NT2/D1 (cell line): ENCODE measurements around the gene ITGA5.

Experiments used
- DNase-seq: peaks from one replicate; pipeline ENCODE4 v3.0.0-alpha.2; 2011; ENCODE audit warnings: low read depth, low spot score
- H3K27me3 ChIP-seq: 2 replicates; pipeline ENCODE4 v1.6.0; 2011; ENCODE audit warnings: mild to moderate bottlenecking; ENCODE audit not compliant: insufficient read length, insufficient read depth
- H3K36me3 ChIP-seq: 2 replicates; pipeline ENCODE4 v1.6.1; 2011; ENCODE audit warnings: mild to moderate bottlenecking, low read length, mixed read lengths; ENCODE audit not compliant: insufficient read depth, insufficient read length
- H3K4me1 ChIP-seq: 2 replicates; pipeline ENCODE4 v1.5.1; 2011; ENCODE audit not compliant: insufficient read depth, insufficient read length
- H3K4me3 ChIP-seq: 2 replicates; pipeline ENCODE4 v1.5.1; 2011; ENCODE audit warnings: low read depth; ENCODE audit not compliant: insufficient read length
- H3K9ac ChIP-seq: 2 replicates; pipeline ENCODE4 v1.6.0; 2011; ENCODE audit warnings: low read depth; ENCODE audit not compliant: insufficient read length
- H3K9me3 ChIP-seq: 2 replicates; pipeline ENCODE4 v1.5.1; 2011; ENCODE audit warnings: mild to moderate bottlenecking, low read length; ENCODE audit not compliant: insufficient read depth
- SUZ12 ChIP-seq: IDR thresholded peaks from 2 replicates; pipeline ENCODE4 v1.6.1; 2011; ENCODE audit not compliant: insufficient read length, insufficient read depth; ENCODE audit errors: extremely low read depth
- YY1 ChIP-seq: IDR thresholded peaks from 2 replicates; pipeline ENCODE4 v1.6.1; 2011; ENCODE audit not compliant: insufficient read length, insufficient read depth
- ZNF274 ChIP-seq: IDR thresholded peaks from 2 replicates; pipeline ENCODE4 v1.6.1; 2011; ENCODE audit warnings: mild to moderate bottlenecking, low read depth, low read length

ITGA5 gene

DNA sequence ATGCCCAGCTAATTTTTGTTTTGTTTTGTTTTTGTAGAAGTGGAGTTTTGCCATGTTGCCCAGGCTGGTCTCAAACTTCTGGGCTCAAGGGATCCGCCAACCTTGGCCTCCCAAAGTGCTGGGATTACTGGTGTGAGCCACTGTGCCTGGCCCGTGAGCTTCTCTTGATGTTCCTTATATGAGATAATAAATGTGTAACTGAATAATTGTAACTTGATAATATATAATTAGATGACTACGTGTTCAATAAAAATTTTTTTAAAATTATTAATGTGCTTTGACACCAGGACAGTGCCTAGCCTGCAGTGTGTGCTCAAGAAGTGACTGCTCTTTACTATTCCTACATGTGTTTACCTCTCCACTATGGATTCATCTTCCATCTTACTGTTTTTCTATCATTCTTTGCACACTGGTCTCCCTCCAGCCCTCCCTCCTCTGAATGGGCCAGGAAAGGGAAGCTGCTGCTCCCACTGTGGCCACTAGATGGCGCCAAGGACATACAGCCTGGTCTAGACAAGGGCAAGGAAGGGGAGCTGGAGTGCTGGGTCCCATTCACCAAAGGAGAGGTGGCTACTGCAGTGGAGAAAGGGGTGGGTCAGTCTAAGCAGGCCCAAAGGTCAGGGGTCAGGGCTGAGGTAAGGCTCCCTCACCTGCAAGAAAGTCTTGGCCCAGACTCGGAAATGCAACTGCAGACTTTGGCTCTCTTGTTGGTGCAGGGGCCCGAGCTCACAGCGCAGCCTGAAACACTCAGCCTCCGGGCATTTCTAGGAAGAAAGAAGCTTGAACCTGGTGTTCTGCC, 19.9 kb downstream of the ITGA5 start:
- H3K27me3 ChIP-seq = no peaks in the 10 kb centered on the region
- DNase-seq = peak; percentile 77
- no peak for TF ChIP-seq SUZ12
- no peak for TF ChIP-seq YY1
- no peak for TF ChIP-seq ZNF274
- H3K9ac ChIP-seq = no peak overlapping the region
- no peak overlapping the region for H3K4me3 ChIP-seq
- no peaks in the 10 kb centered on the region for H3K4me1 ChIP-seq
- H3K36me3 ChIP-seq = peaks cover 96% of the 10 kb centered on the region
- H3K9me3 ChIP-seq = no peaks in the 10 kb centered on the region

DNA sequence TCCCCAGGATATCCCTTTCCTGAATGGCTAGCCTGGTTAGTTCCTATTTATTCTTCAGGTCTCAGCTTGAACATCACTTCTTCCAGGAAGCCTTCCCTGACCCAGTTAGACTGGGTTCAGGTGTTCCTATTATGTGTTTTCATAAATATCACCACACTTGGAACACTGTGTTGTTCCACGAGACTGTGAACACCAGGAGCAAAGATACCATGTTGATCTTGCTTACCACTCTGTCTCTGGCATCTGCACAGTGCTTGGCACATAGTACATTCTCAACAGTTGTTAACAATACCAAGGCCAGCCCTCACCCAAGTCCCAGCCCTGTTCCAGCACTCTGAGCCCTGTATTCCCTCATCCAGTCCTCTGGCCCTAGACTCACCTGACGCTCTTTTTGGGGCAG, 20.8 kb downstream of the ITGA5 start:
- Histone ChIP-seq H3K9me3 (no peaks in the 10 kb centered on the region), H3K27me3 (no peaks in the 10 kb centered on the region), H3K4me1 (peaks cover under 1% of the 10 kb centered on the region), H3K36me3 (peaks cover 92% of the 10 kb centered on the region), H3K4me3 (no peak overlapping the region), H3K9ac (no peak overlapping the region)
- DNase-seq = no peak
- TF ChIP-seq ZNF274 = no peak
- TF ChIP-seq YY1 = no peak
- no peak for TF ChIP-seq SUZ12

GRCh38 chr12:54397157-54397556, 21.9 kb downstream of the ITGA5 start:
- TF ChIP-seq YY1 (no peak), ZNF274 (no peak), SUZ12 (no peak)
- H3K36me3 ChIP-seq = peaks cover 81% of the 10 kb centered on the region
- no peaks in the 10 kb centered on the region for H3K9me3 ChIP-seq
- H3K9ac ChIP-seq = no peak overlapping the region
- no peak overlapping the region for H3K4me3 ChIP-seq
- no peak for DNase-seq
- H3K27me3 ChIP-seq = no peaks in the 10 kb centered on the region
- peaks cover 4% of the 10 kb centered on the region for H3K4me1 ChIP-seq

- no peak for DNase-seq
- Histone ChIP-seq H3K4me1 (peaks cover 8% of the 10 kb centered on the region), H3K9ac (no peak overlapping the region), H3K4me3 (no peak overlapping the region), H3K9me3 (no peaks in the 10 kb centered on the region), H3K27me3 (no peaks in the 10 kb centered on the region), H3K36me3 (peaks cover 65% of the 10 kb centered on the region)
- no peak for TF ChIP-seq YY1
Observed at GRCh38 chr12:54395545-54395944, 23.5 kb downstream of the ITGA5 start.

DNA sequence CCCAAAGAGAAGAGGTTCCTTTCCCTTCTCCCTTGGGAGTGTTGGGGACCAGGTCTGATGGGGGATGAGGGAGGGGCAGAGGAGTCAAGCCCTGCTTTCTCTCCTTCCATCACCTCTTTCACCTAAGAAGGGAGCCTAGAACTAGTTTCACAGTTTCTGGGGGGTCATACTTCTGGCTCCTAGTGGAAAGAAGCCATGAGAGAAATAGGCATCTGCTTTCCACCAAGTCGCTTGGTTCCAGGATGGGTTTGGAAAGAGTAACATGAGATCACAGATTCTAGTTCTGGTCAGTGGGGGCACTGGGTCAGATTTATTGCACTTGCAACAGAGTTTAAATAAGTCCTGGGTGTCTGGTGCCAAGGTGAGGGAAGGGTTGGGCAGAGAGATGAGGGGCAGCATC, 24.1 kb downstream of the ITGA5 start:
- Histone ChIP-seq H3K9ac (no peak overlapping the region), H3K9me3 (no peaks in the 10 kb centered on the region), H3K4me3 (no peak overlapping the region), H3K36me3 (peaks cover 60% of the 10 kb centered on the region), H3K4me1 (peaks cover 11% of the 10 kb centered on the region), H3K27me3 (no peaks in the 10 kb centered on the region)
- TF ChIP-seq ZNF274 = no peak
- no peak for DNase-seq

GRCh38 chr12:54394281-54394719, 24.8 kb downstream of the ITGA5 start:
- Histone ChIP-seq H3K9ac (no peak overlapping the region), H3K36me3 (peaks cover 53% of the 10 kb centered on the region), H3K4me3 (no peak overlapping the region), H3K27me3 (no peaks in the 10 kb centered on the region), H3K4me1 (peaks cover 18% of the 10 kb centered on the region), H3K9me3 (no peaks in the 10 kb centered on the region)
- TF ChIP-seq YY1 (no peak), SUZ12 (no peak), ZNF274 (no peak)
- DNase-seq = no peak

DNA sequence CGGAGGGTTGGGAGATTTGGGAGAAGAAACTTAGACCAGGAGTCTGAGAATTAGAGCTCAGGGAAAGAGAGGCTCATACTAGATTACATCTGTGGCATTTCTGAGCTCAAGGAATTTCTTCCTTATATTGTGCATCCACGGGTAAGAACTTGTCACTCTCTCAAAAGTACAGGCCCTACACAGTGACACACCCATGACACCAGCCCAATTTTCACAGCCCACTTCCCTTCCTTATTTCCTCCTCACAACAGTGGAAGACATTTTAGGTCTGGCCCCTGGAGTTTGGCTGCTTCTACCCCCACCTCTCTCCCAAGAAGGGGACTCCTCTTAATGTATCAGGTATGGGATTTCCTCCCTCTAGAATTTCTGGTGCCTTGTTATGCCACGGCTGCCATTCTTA, 25.3 kb downstream of the ITGA5 start:
- Histone ChIP-seq H3K4me3 (no peak overlapping the region), H3K36me3 (peaks cover 47% of the 10 kb centered on the region), H3K27me3 (no peaks in the 10 kb centered on the region), H3K4me1 (peaks cover 24% of the 10 kb centered on the region), H3K9ac (no peak overlapping the region), H3K9me3 (no peaks in the 10 kb centered on the region)
- TF ChIP-seq YY1 (no peak), SUZ12 (no peak), ZNF274 (no peak)
- no peak for DNase-seq

- no peak overlapping the region for H3K9ac ChIP-seq
- H3K27me3 ChIP-seq = no peaks in the 10 kb centered on the region
- no peak overlapping the region for H3K4me3 ChIP-seq
- peaks cover 42% of the 10 kb centered on the region for H3K36me3 ChIP-seq
- DNase-seq = no peak
- peaks cover 24% of the 10 kb centered on the region for H3K4me1 ChIP-seq
- no peaks in the 10 kb centered on the region for H3K9me3 ChIP-seq
- no peak for TF ChIP-seq ZNF274
- TF ChIP-seq YY1 = no peak
- no peak for TF ChIP-seq SUZ12
Observed at GRCh38 chr12:54393207-54393609, 25.9 kb downstream of the ITGA5 start.
